CD14-positive monocyte (primary cell): ENCODE measurements around the gene DPM2. TPM values are rescaled to one million over a fixed set of nuclear protein-coding genes. Genes with fewer than 3 reads are reported as not detected.

ENCODE experiments used
- DNase-seq, 3 donors: peaks; one replicate each; pipeline ENCODE4 v3.0.0-alpha.2; 2011 to 2022
- H2AFZ ChIP-seq: 2 replicates; pipeline ENCODE4 v1.6.0; 2012; ENCODE audit warnings: mild to moderate bottlenecking, low read depth, low read length, inconsistent platforms; ENCODE audit not compliant: insufficient read depth, poor library complexity, severe bottlenecking
- H3K27ac ChIP-seq, 2 donors: 1 replicate in 1 of 2; 2 replicates in 1 of 2; pipeline ENCODE4 v1.5.1; 2012 to 2013; ENCODE audit warnings: low read length in 2 of 2, control low read depth in 1 of 2, inconsistent platforms in 1 of 2, low read depth in 1 of 2, mild to moderate bottlenecking in 1 of 2
- H3K27me3 ChIP-seq, 2 donors: one replicate each; pipeline versions ENCODE4 v1.6.0 to v1.6.1; 2011 to 2013; ENCODE audit warnings: low read length in 2 of 2; ENCODE audit not compliant: control insufficient read depth in 2 of 2, insufficient read depth in 2 of 2
- H3K36me3 ChIP-seq, 2 donors: replicated peaks in 1 of 2; 1 replicate in 1 of 2; 2 replicates in 1 of 2; pipeline versions ENCODE4 v1.5.1 to v1.6.1; 2012 to 2013; ENCODE audit warnings: low read length in 2 of 2, control low read depth in 1 of 2, inconsistent platforms in 1 of 2, mild to moderate bottlenecking in 1 of 2; ENCODE audit not compliant: insufficient read depth in 2 of 2, control insufficient read depth in 1 of 2
- H3K4me1 ChIP-seq, 2 donors: 1 replicate in 1 of 2; 2 replicates in 1 of 2; pipeline versions ENCODE4 v1.5.1 to v1.6.1; 2012 to 2013; ENCODE audit warnings: low read length in 2 of 2, control low read depth in 1 of 2, inconsistent platforms in 1 of 2, mild to moderate bottlenecking in 1 of 2, moderate library complexity in 1 of 2; ENCODE audit not compliant: insufficient read depth in 2 of 2, control insufficient read depth in 1 of 2
- H3K4me2 ChIP-seq: replicated peaks from 2 replicates; pipeline ENCODE3; 2012; ENCODE audit warnings: low read length, moderate library complexity, mild to moderate bottlenecking; ENCODE audit not compliant: poor library complexity, severe bottlenecking; ENCODE audit errors: extremely low read depth
- H3K4me3 ChIP-seq, 3 experiments: fragments of 200-600 bp in 1 of 3; sonication (generic) in 1 of 3; replicated peaks in 1 of 3; 1 replicate in 2 of 3; 2 replicates in 1 of 3; pipeline ENCODE4 v1.5.1; 2011 to 2013; ENCODE audit warnings: low read length in 3 of 3, mild to moderate bottlenecking in 3 of 3, control low read depth in 2 of 3, low read depth in 2 of 3, inconsistent platforms in 1 of 3, moderate library complexity in 1 of 3
- H3K79me2 ChIP-seq: 2 replicates; pipeline ENCODE4 v1.6.0; 2012; ENCODE audit warnings: mild to moderate bottlenecking, control low read depth, inconsistent platforms, low read length, moderate library complexity; ENCODE audit not compliant: insufficient read depth
- H3K9ac ChIP-seq: 2 replicates; pipeline ENCODE4 v1.6.0; 2017; ENCODE audit warnings: low read length, mild to moderate bottlenecking; ENCODE audit not compliant: insufficient read depth, poor library complexity, severe bottlenecking
- H3K9me3 ChIP-seq, 2 donors: replicated peaks in 1 of 2; 1 replicate in 1 of 2; 2 replicates in 1 of 2; pipeline versions ENCODE4 v1.5.1 to v1.6.1; 2012 to 2013; ENCODE audit warnings: low read length in 2 of 2, control low read depth in 1 of 2; ENCODE audit not compliant: control insufficient read depth in 1 of 2, insufficient read depth in 1 of 2
- H4K20me1 ChIP-seq: 2 replicates; pipeline ENCODE4 v1.6.0; 2012; ENCODE audit warnings: mild to moderate bottlenecking, low read length, control low read depth, moderate library complexity; ENCODE audit not compliant: insufficient read depth
- H3K27ac Mint-ChIP-seq, 7 donors: one replicate each; pipeline ENCODE4 v1.8.0; 2020; ENCODE audit warnings: mild to moderate bottlenecking in 7 of 7, mixed read lengths in 7 of 7, moderate library complexity in 6 of 7, inconsistent platforms in 2 of 7
- H3K27me3 Mint-ChIP-seq, 3 donors: one replicate each; pipeline ENCODE4 v1.8.0; 2021 to 2022; ENCODE audit warnings: low read depth in 3 of 3, mild to moderate bottlenecking in 3 of 3, mixed read lengths in 3 of 3, moderate library complexity in 3 of 3, inconsistent platforms in 1 of 3
- H3K36me3 Mint-ChIP-seq, 2 donors: one replicate each; pipeline ENCODE4 v1.8.0; 2020; ENCODE audit warnings: mixed read lengths in 2 of 2, inconsistent platforms in 1 of 2, mild to moderate bottlenecking in 1 of 2
- H3K4me1 Mint-ChIP-seq: one replicate; pipeline ENCODE4 v1.8.0; 2020; ENCODE audit warnings: mild to moderate bottlenecking, mixed read lengths
- H3K4me3 Mint-ChIP-seq, 2 donors: one replicate each; pipeline ENCODE4 v1.8.0; 2020; ENCODE audit warnings: mild to moderate bottlenecking in 2 of 2, mixed read lengths in 2 of 2, moderate library complexity in 1 of 2
- H3K9me3 Mint-ChIP-seq, 7 donors: one replicate each; pipeline ENCODE4 v1.8.0; 2020 to 2022; ENCODE audit warnings: mixed read lengths in 7 of 7, mild to moderate bottlenecking in 6 of 7, moderate library complexity in 6 of 7, inconsistent platforms in 2 of 7
- WGBS: methylation state at CpG from one replicate; pipeline ENCODE4 v1.1.5; 2013; ENCODE audit warnings: missing lambda C conversion rate; ENCODE audit not compliant: insufficient coverage; 5-methylcytosine and 5-hydroxymethylcytosine counted together
- intact Hi-C, 2 donors: fragments of 100-400 bp; cut with micrococcal nuclease; formaldehyde crosslinking; loops; one replicate each; pipeline versions ENCODE4 v1.15.0 to v1.15.1; 2023
- polyA plus RNA-seq, 3 donors: library from polyadenylated mRNA; depleted of rRNA in 1 of 3; unstranded in 2 of 3; stranded (reverse) in 1 of 3; fragments of 300-500 nt in 2 of 3; fragments of >200 nt in 1 of 3; fragmentation: Illumina TruSeq in 2 of 3; gene quantifications; 1 replicate in 2 of 3; 2 replicates in 1 of 3; pipeline ENCODE4 v1.2.3, GENCODE V29; 2012 to 2021
- TF ChIP-seq, protein P1 (sequence below): fragments of 200-600 bp; IDR thresholded peaks from one replicate; pipeline ENCODE4 v1.8.0; 2022; ENCODE audit warnings: antibody characterized with exemption, mild to moderate bottlenecking

Gene DPM2
- polyA plus RNA-seq, 3 donors: 22.4 to 28.7 (median 25.4) TPM

DNA sequence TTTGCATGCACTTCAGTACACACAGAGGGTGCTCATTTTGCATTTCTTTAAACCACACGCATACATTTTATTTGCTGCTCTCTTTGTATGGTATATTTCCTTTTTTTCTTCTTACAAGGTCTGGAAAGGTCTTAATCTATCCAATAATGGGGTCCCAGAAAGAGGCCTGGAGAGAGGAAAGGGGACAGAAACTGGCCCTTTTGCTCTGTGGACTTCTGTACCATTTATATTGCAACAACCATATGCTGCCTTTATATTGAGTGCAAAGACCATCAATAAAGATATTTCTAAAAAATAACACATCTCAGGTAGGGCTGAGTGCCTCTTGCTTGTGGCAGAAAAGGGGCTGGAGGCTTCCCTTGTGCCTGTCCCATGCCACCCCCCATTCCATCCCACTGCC is 15.5 kb upstream of the DPM2 start:
- no peak overlapping the region for H3K27ac Mint-ChIP-seq
- intact Hi-C loops: no loop called here
- H3K27me3 Mint-ChIP-seq: peaks cover 0 to 1% (median 0%) of the 10 kb centered on the region in 3 donors
- TF ChIP-seq, protein P1, sequence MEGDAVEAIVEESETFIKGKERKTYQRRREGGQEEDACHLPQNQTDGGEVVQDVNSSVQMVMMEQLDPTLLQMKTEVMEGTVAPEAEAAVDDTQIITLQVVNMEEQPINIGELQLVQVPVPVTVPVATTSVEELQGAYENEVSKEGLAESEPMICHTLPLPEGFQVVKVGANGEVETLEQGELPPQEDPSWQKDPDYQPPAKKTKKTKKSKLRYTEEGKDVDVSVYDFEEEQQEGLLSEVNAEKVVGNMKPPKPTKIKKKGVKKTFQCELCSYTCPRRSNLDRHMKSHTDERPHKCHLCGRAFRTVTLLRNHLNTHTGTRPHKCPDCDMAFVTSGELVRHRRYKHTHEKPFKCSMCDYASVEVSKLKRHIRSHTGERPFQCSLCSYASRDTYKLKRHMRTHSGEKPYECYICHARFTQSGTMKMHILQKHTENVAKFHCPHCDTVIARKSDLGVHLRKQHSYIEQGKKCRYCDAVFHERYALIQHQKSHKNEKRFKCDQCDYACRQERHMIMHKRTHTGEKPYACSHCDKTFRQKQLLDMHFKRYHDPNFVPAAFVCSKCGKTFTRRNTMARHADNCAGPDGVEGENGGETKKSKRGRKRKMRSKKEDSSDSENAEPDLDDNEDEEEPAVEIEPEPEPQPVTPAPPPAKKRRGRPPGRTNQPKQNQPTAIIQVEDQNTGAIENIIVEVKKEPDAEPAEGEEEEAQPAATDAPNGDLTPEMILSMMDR: no peak
- Histone ChIP-seq H3K36me3 (no peaks in the 10 kb centered on the region), H3K9ac (no peak overlapping the region), H3K4me2 (no peak overlapping the region), H3K4me3 (no peak overlapping the region), H2AFZ (no peak overlapping the region), H3K4me1 (peaks cover 0 to 7% of the 10 kb centered on the region in 2 donors), H4K20me1 (no peaks in the 10 kb centered on the region), H3K79me2 (no peaks in the 10 kb centered on the region), H3K27me3 (no peaks in the 10 kb centered on the region), H3K27ac (no peak overlapping the region), H3K9me3 (no peaks in the 10 kb centered on the region)
- DNase-seq: no peak
- WGBS: no CpG with 5 or more reads among the region's 1 CpG
- peaks cover 6% of the 10 kb centered on the region for H3K4me1 Mint-ChIP-seq
- peaks cover 0 to 3% of the 10 kb centered on the region in 2 donors for H3K36me3 Mint-ChIP-seq
- peaks cover 0 to 1% (median 0%) of the 10 kb centered on the region in 7 donors for H3K9me3 Mint-ChIP-seq
- H3K4me3 Mint-ChIP-seq: no peak overlapping the region

DNA sequence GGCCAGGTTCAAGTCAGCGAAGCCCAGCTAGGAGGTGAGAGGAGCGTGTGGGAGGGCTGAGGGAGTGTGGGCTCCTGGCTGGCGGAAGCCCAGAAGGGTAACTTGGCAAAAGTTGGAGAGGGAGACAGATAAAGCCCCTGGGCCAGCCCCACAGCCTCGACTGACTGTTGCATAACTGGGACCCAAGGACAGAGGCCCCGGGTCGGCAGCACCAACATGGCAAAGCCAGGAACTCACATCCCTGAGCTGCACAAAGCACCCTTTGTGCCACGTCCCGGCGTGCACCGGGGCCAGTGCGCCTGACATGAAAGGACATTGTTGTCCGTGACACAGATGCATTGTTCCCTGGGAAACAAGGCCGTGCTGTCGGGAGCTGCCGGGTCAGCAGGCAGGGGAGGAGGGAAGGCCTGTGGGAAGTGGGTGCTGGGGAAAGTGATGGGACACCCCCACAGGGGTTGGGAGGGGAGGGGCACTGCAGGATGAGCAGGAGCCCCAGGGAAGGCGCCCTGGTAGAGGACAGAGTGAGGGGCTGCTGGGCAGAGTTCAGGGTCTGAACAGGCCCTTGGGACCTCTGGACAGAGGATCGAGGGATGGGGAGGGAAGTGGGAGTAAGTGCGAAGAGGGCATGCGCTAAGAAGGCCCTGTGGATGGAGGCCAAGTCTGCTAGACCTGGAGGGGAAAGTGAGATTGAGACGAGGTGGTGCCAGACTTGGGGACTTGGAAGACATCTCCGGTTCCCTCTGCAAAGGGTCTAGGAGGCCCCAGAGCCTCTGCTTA is 13.0 kb upstream of the DPM2 start:
- Histone ChIP-seq H3K27me3 (no peaks in the 10 kb centered on the region), H3K9ac (no peak overlapping the region), H3K4me2 (no peak overlapping the region), H3K4me1 (peaks cover 0 to 3% of the 10 kb centered on the region in 2 donors), H4K20me1 (no peaks in the 10 kb centered on the region), H3K27ac (no peak overlapping the region), H3K36me3 (no peaks in the 10 kb centered on the region), H3K79me2 (no peaks in the 10 kb centered on the region), H2AFZ (no peak overlapping the region), H3K4me3 (no peak overlapping the region), H3K9me3 (no peaks in the 10 kb centered on the region)
- peaks cover 0 to 1% (median 0%) of the 10 kb centered on the region in 7 donors for H3K9me3 Mint-ChIP-seq
- H3K4me1 Mint-ChIP-seq: peaks cover 5% of the 10 kb centered on the region
- TF ChIP-seq, protein P1: no peak
- no peak overlapping the region for H3K4me3 Mint-ChIP-seq
- intact Hi-C loops: no loop called here
- no peak for DNase-seq
- H3K27me3 Mint-ChIP-seq: peaks cover 0 to 1% (median 0%) of the 10 kb centered on the region in 3 donors
- 89% methylated on average over 17 of the region's 21 CpGs for WGBS
- H3K27ac Mint-ChIP-seq: no peak overlapping the region
- H3K36me3 Mint-ChIP-seq: peaks cover 0 to 3% of the 10 kb centered on the region in 2 donors
